ENCODE data around the gene NPHP4. TPM values are rescaled to one million over a fixed set of nuclear protein-coding genes. Genes with fewer than 3 reads are reported as not detected.

Gene NPHP4
- total and polyA plus RNA-seq, 5 donors, result 2.8 to 6.0 (median 5.1) TPM

GRCh38 chr1:5828308-5828935 lies 163.8 kb downstream of the NPHP4 start:
- Histone ChIP-seq H3K9me3 (ENCODE audit: control insufficient read depth, low read length) (no peaks in the 10 kb centered on the region), H3K4me1 (ENCODE audit: control insufficient read depth, insufficient read depth, low read length) (no peaks in the 10 kb centered on the region), H3K27ac (ENCODE audit: low read length) (no peak overlapping the region), H3K27me3 (ENCODE audit: control insufficient read depth, insufficient read depth) (no peaks in the 10 kb centered on the region), H3K4me3 (ENCODE audit: low read length) (no peak overlapping the region)
- 73% methylated on average over 11 of the region's 11 CpGs for WGBS
- DNase-seq, result peak in 2 of 3 donors; percentile 0 to 13
- no peak for ATAC-seq
- intact Hi-C loops (cut with DNase I), result no loop called here

GRCh38 chr1:5827516-5827915 lies 164.7 kb downstream of the NPHP4 start:
- Histone ChIP-seq H3K27me3 (ENCODE audit: control insufficient read depth, insufficient read depth) (no peaks in the 10 kb centered on the region), H3K4me1 (ENCODE audit: control insufficient read depth, insufficient read depth, low read length) (no peaks in the 10 kb centered on the region), H3K27ac (ENCODE audit: low read length) (no peak overlapping the region), H3K4me3 (ENCODE audit: low read length) (no peak overlapping the region), H3K9me3 (ENCODE audit: control insufficient read depth, low read length) (no peaks in the 10 kb centered on the region)
- DNase-seq (peak in 2 of 3 donors; percentile 2 to 13), ATAC-seq (no peak)
- intact Hi-C loops (cut with DNase I), result no loop called here
- 57% methylated on average over 9 of the region's 9 CpGs for WGBS

GRCh38 chr1:5826601-5827000 lies 165.6 kb downstream of the NPHP4 start:
- intact Hi-C loops (cut with DNase I), result no loop called here
- DNase-seq, result peak in 1 of 3 donors; percentile 5
- H3K27me3 ChIP-seq (ENCODE audit: control insufficient read depth, insufficient read depth), result no peaks in the 10 kb centered on the region
- no peak for ATAC-seq
- H3K4me3 ChIP-seq (ENCODE audit: low read length), result no peak overlapping the region
- H3K4me1 ChIP-seq (ENCODE audit: control insufficient read depth, insufficient read depth, low read length), result no peaks in the 10 kb centered on the region
- no peak overlapping the region for H3K27ac ChIP-seq (ENCODE audit: low read length)
- 44% methylated on average over 13 of the region's 13 CpGs for WGBS
- H3K9me3 ChIP-seq (ENCODE audit: control insufficient read depth, low read length), result no peaks in the 10 kb centered on the region

- WGBS, result 91% methylated on average over 16 of the region's 16 CpGs
- Histone ChIP-seq H3K27me3 (ENCODE audit: control insufficient read depth, insufficient read depth) (no peaks in the 10 kb centered on the region), H3K4me1 (ENCODE audit: control insufficient read depth, insufficient read depth, low read length) (no peaks in the 10 kb centered on the region), H3K27ac (ENCODE audit: low read length) (no peak overlapping the region), H3K4me3 (ENCODE audit: low read length) (no peak overlapping the region), H3K9me3 (ENCODE audit: control insufficient read depth, low read length) (no peaks in the 10 kb centered on the region)
- ATAC-seq, result no peak
- DNase-seq, result peak in 1 of 3 donors; percentile 9
- intact Hi-C loops (cut with DNase I), result no loop called here
Measured at GRCh38 chr1:5822726-5823125, 169.5 kb downstream of the NPHP4 start.

GRCh38 chr1:5822266-5822665 lies 170.0 kb downstream of the NPHP4 start:
- no peaks in the 10 kb centered on the region for H3K9me3 ChIP-seq (ENCODE audit: control insufficient read depth, low read length)
- no peak for ATAC-seq
- no peak overlapping the region for H3K27ac ChIP-seq (ENCODE audit: low read length)
- 86% methylated on average over 5 of the region's 5 CpGs for WGBS
- intact Hi-C loops (cut with DNase I), result no loop called here
- no peak overlapping the region for H3K4me3 ChIP-seq (ENCODE audit: low read length)
- DNase-seq, result peak in 1 of 3 donors; percentile 2
- H3K4me1 ChIP-seq (ENCODE audit: control insufficient read depth, insufficient read depth, low read length), result no peaks in the 10 kb centered on the region
- H3K27me3 ChIP-seq (ENCODE audit: control insufficient read depth, insufficient read depth), result no peaks in the 10 kb centered on the region

GRCh38 chr1:5821540-5822176 lies 170.6 kb downstream of the NPHP4 start:
- Histone ChIP-seq H3K27ac (ENCODE audit: low read length) (no peak overlapping the region), H3K4me3 (ENCODE audit: low read length) (no peak overlapping the region), H3K9me3 (ENCODE audit: control insufficient read depth, low read length) (no peaks in the 10 kb centered on the region), H3K4me1 (ENCODE audit: control insufficient read depth, insufficient read depth, low read length) (no peaks in the 10 kb centered on the region), H3K27me3 (ENCODE audit: control insufficient read depth, insufficient read depth) (no peaks in the 10 kb centered on the region)
- intact Hi-C loops (cut with DNase I), result no loop called here
- DNase-seq (peak in 1 of 3 donors; percentile 14), ATAC-seq (no peak)
- 67% methylated on average over 12 of the region's 12 CpGs for WGBS

- WGBS, result 86% methylated on average over 10 of the region's 10 CpGs
- no peaks in the 10 kb centered on the region for H3K27me3 ChIP-seq (ENCODE audit: control insufficient read depth, insufficient read depth)
- ATAC-seq, result no peak
- no peak overlapping the region for H3K27ac ChIP-seq (ENCODE audit: low read length)
- no peak overlapping the region for H3K4me3 ChIP-seq (ENCODE audit: low read length)
- H3K4me1 ChIP-seq (ENCODE audit: control insufficient read depth, insufficient read depth, low read length), result no peaks in the 10 kb centered on the region
- no peaks in the 10 kb centered on the region for H3K9me3 ChIP-seq (ENCODE audit: control insufficient read depth, low read length)
- DNase-seq, result no peak
- intact Hi-C loops (cut with DNase I), result no loop called here
Measured at GRCh38 chr1:5820026-5820421, 172.2 kb downstream of the NPHP4 start.

GRCh38 chr1:5819391-5820025 lies 172.7 kb downstream of the NPHP4 start:
- Histone ChIP-seq H3K9me3 (ENCODE audit: control insufficient read depth, low read length) (no peaks in the 10 kb centered on the region), H3K4me3 (ENCODE audit: low read length) (no peak overlapping the region), H3K4me1 (ENCODE audit: control insufficient read depth, insufficient read depth, low read length) (no peaks in the 10 kb centered on the region), H3K27ac (ENCODE audit: low read length) (no peak overlapping the region), H3K27me3 (ENCODE audit: control insufficient read depth, insufficient read depth) (no peaks in the 10 kb centered on the region)
- intact Hi-C loops (cut with DNase I), result no loop called here
- DNase-seq, result peak in 1 of 3 donors; percentile 26
- WGBS, result 84% methylated on average over 9 of the region's 9 CpGs
- ATAC-seq, result no peak

- H3K27me3 ChIP-seq (ENCODE audit: control insufficient read depth, insufficient read depth), result no peaks in the 10 kb centered on the region
Measured at GRCh38 chr1:5818755-5819154, 173.5 kb downstream of the NPHP4 start.

GRCh38 chr1:5815716-5816115 lies 176.5 kb downstream of the NPHP4 start:
- H3K4me3 ChIP-seq (ENCODE audit: low read length), result no peak overlapping the region
- DNase-seq, result no peak
- H3K4me1 ChIP-seq (ENCODE audit: control insufficient read depth, insufficient read depth, low read length), result no peaks in the 10 kb centered on the region
- H3K9me3 ChIP-seq (ENCODE audit: control insufficient read depth, low read length), result no peaks in the 10 kb centered on the region
- no peak overlapping the region for H3K27ac ChIP-seq (ENCODE audit: low read length)
- no peak for ATAC-seq
- intact Hi-C loops (cut with DNase I), result no loop called here
- H3K27me3 ChIP-seq (ENCODE audit: control insufficient read depth, insufficient read depth), result no peaks in the 10 kb centered on the region
- 94% methylated on average over 4 of the region's 4 CpGs for WGBS

More at GRCh38 chr1:5818755-5819154, 173.5 kb downstream of the NPHP4 start:
- intact Hi-C loops (cut with DNase I), result no loop called here
- H3K9me3 ChIP-seq (ENCODE audit: control insufficient read depth, low read length), result no peaks in the 10 kb centered on the region
- H3K4me1 ChIP-seq (ENCODE audit: control insufficient read depth, insufficient read depth, low read length), result no peaks in the 10 kb centered on the region
- no peak for ATAC-seq
- 74% methylated on average over 14 of the region's 14 CpGs for WGBS
- peak in 1 of 3 donors; percentile 2 for DNase-seq
- H3K27ac ChIP-seq (ENCODE audit: low read length), result no peak overlapping the region
- H3K4me3 ChIP-seq (ENCODE audit: low read length), result no peak overlapping the region

GRCh38 chr1:5815211-5815610 lies 177.0 kb downstream of the NPHP4 start:
- 61% methylated on average over 2 of the region's 2 CpGs for WGBS
- no peak overlapping the region for H3K27ac ChIP-seq (ENCODE audit: low read length)
- no peak overlapping the region for H3K4me3 ChIP-seq (ENCODE audit: low read length)
- no peaks in the 10 kb centered on the region for H3K4me1 ChIP-seq (ENCODE audit: control insufficient read depth, insufficient read depth, low read length)
- no peak for DNase-seq
- intact Hi-C loops (cut with DNase I), result no loop called here
- H3K9me3 ChIP-seq (ENCODE audit: control insufficient read depth, low read length), result no peaks in the 10 kb centered on the region
- no peaks in the 10 kb centered on the region for H3K27me3 ChIP-seq (ENCODE audit: control insufficient read depth, insufficient read depth)
- ATAC-seq, result no peak
